ENCODE results near the gene IRX5. TPM values are rescaled to one million over a fixed set of nuclear protein-coding genes. Genes with fewer than 3 reads are reported as not detected.

Gene IRX5
- total and polyA plus RNA-seq, 4 donors: not detected

DNA sequence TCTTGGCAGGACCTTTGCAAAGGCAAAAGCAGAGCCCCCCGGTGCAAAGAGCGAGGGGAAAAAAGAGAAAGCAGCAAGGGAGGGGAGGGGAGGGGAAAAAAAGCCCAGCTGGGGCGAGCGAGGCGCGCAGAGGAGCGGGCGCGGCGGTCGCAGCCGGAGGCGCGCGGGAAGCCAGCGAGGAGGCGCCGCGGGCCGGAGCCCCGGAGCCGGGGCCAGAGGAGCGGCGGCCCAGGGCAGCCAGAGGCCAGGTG is 129 bp downstream of the IRX5 start:
- Histone ChIP-seq H3K27ac (ENCODE audit: low read depth in 1 of 2, low read length in 2 of 2) (no peak overlapping the region), H3K9ac (ENCODE audit: low read depth in 1 of 2, low read length in 2 of 2) (no peak overlapping the region), H3K27me3 (ENCODE audit: control insufficient read depth in 4 of 4, insufficient read depth in 4 of 4, low read length in 3 of 4) (peaks cover 0 to 31% (median 15%) of the 10 kb centered on the region in 4 donors), H3K36me3 (ENCODE audit: control insufficient read depth in 4 of 4, insufficient read depth in 3 of 4, low read depth in 1 of 4, low read length in 3 of 4) (no peaks in the 10 kb centered on the region), H3K9me3 (ENCODE audit: control insufficient read depth in 4 of 4, low read length in 3 of 4) (peaks cover 0 to 4% (median 0%) of the 10 kb centered on the region in 4 donors), H3K4me1 (ENCODE audit: control insufficient read depth in 4 of 4, insufficient read depth in 4 of 4, low read length in 3 of 4) (peaks cover 12 to 36% (median 26%) of the 10 kb centered on the region in 4 donors), H3K4me3 (ENCODE audit: low read depth in 1 of 3, low read length in 3 of 3) (peak overlapping the region in 2 of 3 donors; percentile 36 to 77)
- TF ChIP-seq RXRA (IDR thresholded peaks at IDR 0.05) (no peak), JUND (IDR thresholded peaks at IDR 0.05) (no peak), FOXA2 (IDR thresholded peaks at IDR 0.05) (no peak), HNF4G (IDR thresholded peaks at IDR 0.05) (no peak), FOXA1 (IDR thresholded peaks at IDR 0.05) (no peak), EGR1 (IDR thresholded peaks at IDR 0.05; ENCODE audit: low read depth in 2 of 2) (no peak), GABPA (IDR thresholded peaks at IDR 0.05 in 1 of 2, conservative IDR thresholded peaks at IDR 0.05 in 1 of 2) (no peak), SP1 (IDR thresholded peaks at IDR 0.05) (no peak), RAD21 (IDR thresholded peaks at IDR 0.05) (no peak)
- TF ChIP-seq, protein P1, sequence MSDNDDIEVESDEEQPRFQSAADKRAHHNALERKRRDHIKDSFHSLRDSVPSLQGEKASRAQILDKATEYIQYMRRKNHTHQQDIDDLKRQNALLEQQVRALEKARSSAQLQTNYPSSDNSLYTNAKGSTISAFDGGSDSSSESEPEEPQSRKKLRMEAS (IDR thresholded peaks at IDR 0.05): no peak
- TF ChIP-seq, protein P2, sequence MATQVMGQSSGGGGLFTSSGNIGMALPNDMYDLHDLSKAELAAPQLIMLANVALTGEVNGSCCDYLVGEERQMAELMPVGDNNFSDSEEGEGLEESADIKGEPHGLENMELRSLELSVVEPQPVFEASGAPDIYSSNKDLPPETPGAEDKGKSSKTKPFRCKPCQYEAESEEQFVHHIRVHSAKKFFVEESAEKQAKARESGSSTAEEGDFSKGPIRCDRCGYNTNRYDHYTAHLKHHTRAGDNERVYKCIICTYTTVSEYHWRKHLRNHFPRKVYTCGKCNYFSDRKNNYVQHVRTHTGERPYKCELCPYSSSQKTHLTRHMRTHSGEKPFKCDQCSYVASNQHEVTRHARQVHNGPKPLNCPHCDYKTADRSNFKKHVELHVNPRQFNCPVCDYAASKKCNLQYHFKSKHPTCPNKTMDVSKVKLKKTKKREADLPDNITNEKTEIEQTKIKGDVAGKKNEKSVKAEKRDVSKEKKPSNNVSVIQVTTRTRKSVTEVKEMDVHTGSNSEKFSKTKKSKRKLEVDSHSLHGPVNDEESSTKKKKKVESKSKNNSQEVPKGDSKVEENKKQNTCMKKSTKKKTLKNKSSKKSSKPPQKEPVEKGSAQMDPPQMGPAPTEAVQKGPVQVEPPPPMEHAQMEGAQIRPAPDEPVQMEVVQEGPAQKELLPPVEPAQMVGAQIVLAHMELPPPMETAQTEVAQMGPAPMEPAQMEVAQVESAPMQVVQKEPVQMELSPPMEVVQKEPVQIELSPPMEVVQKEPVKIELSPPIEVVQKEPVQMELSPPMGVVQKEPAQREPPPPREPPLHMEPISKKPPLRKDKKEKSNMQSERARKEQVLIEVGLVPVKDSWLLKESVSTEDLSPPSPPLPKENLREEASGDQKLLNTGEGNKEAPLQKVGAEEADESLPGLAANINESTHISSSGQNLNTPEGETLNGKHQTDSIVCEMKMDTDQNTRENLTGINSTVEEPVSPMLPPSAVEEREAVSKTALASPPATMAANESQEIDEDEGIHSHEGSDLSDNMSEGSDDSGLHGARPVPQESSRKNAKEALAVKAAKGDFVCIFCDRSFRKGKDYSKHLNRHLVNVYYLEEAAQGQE (IDR thresholded peaks at IDR 0.05): no peak
- WGBS: 3% methylated on average over 24 of the region's 24 CpGs
- DNase-seq (ENCODE audit: low spot score): no peak

DNA sequence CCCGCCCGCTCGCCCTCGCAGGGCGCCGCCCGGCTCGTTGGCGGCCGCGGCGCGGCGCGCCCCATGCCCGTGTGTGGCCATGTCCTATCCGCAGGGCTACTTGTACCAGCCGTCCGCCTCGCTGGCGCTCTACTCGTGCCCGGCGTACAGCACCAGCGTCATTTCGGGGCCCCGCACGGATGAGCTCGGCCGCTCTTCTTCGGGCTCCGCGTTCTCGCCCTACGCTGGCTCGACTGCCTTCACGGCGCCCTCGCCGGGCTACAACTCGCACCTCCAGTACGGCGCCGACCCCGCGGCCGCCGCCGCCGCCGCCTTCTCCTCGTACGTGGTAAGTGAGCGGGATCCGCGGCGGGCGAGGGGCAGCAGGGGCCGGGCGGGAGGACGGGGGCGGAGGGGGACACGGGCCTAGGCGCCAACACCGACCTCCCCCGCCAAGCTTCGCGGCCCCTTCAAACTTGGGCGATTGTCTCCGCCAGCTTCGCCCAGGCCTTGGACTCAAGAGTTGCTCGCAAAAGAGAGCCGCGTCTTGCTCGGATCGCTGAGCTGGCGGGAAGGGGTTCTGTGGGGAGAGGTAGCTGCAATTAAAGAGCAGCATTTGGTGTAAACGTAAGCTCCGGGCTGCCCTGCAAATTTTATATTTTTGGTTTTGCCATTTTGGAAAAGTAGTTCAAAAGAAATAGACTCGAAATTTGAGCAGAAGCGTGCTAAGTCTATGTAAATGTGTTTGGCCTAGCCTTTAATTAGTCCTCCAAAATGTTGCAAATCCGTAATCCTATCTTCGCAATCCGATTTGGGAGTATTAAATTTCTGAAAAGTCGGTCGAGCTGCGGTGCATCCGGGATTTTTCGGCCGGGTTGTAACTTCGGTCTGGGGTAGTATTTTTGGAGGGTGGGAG is 702 bp downstream of the IRX5 start:
- no peak overlapping the region for H3K9ac ChIP-seq (ENCODE audit: low read depth in 1 of 2, low read length in 2 of 2)
- WGBS: 7% methylated on average over 91 of the region's 91 CpGs
- H3K9me3 ChIP-seq (ENCODE audit: control insufficient read depth in 4 of 4, low read length in 3 of 4): peaks cover 0 to 4% (median 0%) of the 10 kb centered on the region in 4 donors
- DNase-seq (ENCODE audit: low spot score): peak; percentile 42
- peaks cover 12 to 36% (median 27%) of the 10 kb centered on the region in 4 donors for H3K4me1 ChIP-seq (ENCODE audit: control insufficient read depth in 4 of 4, insufficient read depth in 4 of 4, low read length in 3 of 4)
- H3K27ac ChIP-seq (ENCODE audit: low read depth in 1 of 2, low read length in 2 of 2): no peak overlapping the region
- TF ChIP-seq YY1 (IDR thresholded peaks at IDR 0.05): no peak
- TF ChIP-seq TAF1 (conservative IDR thresholded peaks at IDR 0.05): no peak
- no peak for TF ChIP-seq FOXA2 (IDR thresholded peaks at IDR 0.05)
- TF ChIP-seq, protein P3, sequence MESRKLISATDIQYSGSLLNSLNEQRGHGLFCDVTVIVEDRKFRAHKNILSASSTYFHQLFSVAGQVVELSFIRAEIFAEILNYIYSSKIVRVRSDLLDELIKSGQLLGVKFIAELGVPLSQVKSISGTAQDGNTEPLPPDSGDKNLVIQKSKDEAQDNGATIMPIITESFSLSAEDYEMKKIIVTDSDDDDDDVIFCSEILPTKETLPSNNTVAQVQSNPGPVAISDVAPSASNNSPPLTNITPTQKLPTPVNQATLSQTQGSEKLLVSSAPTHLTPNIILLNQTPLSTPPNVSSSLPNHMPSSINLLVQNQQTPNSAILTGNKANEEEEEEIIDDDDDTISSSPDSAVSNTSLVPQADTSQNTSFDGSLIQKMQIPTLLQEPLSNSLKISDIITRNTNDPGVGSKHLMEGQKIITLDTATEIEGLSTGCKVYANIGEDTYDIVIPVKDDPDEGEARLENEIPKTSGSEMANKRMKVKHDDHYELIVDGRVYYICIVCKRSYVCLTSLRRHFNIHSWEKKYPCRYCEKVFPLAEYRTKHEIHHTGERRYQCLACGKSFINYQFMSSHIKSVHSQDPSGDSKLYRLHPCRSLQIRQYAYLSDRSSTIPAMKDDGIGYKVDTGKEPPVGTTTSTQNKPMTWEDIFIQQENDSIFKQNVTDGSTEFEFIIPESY (IDR thresholded peaks at IDR 0.05): no peak
- TF ChIP-seq NR2F2 (IDR thresholded peaks at IDR 0.05): no peak
- no peak for TF ChIP-seq GABPA (IDR thresholded peaks at IDR 0.05 in 1 of 2, conservative IDR thresholded peaks at IDR 0.05 in 1 of 2)
- TF ChIP-seq, protein P4, sequence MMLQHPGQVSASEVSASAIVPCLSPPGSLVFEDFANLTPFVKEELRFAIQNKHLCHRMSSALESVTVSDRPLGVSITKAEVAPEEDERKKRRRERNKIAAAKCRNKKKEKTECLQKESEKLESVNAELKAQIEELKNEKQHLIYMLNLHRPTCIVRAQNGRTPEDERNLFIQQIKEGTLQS (IDR thresholded peaks at IDR 0.05): no peak
- no peak for TF ChIP-seq HNF4A (conservative IDR thresholded peaks at IDR 0.05)
- H3K27me3 ChIP-seq (ENCODE audit: control insufficient read depth in 4 of 4, insufficient read depth in 4 of 4, low read length in 3 of 4): peaks cover 0 to 27% (median 16%) of the 10 kb centered on the region in 4 donors
- H3K36me3 ChIP-seq (ENCODE audit: control insufficient read depth in 4 of 4, insufficient read depth in 3 of 4, low read depth in 1 of 4, low read length in 3 of 4): no peaks in the 10 kb centered on the region
- peak overlapping the region in 2 of 3 donors; percentile 49 to 77 for H3K4me3 ChIP-seq (ENCODE audit: low read depth in 1 of 3, low read length in 3 of 3)

All from liver (tissue), 9 donors.